Transverse colon (tissue), 4 donors: ENCODE data around the gene RPS23. TPM values are rescaled to one million over a fixed set of nuclear protein-coding genes. Genes with fewer than 3 reads are reported as not detected.

ENCODE experiments used
- DNase-seq: peaks from one replicate; pipeline ENCODE4 v3.0.0-alpha.2; 2019
- H3K27ac ChIP-seq, 4 donors: fragments of 200-600 bp; sonication (generic); 2 replicates each; pipeline ENCODE4 v1.5.1; 2016 to 2018; ENCODE audit warnings: inconsistent platforms in 4 of 4
- H3K27me3 ChIP-seq: fragments of 200-600 bp; sonication (generic); 2 replicates; pipeline ENCODE4 v1.5.1; 2017; ENCODE audit warnings: inconsistent platforms
- H3K36me3 ChIP-seq, 4 donors: fragments of 200-600 bp; sonication (generic); 2 replicates each; pipeline ENCODE4 v1.5.1; 2017 to 2019; ENCODE audit warnings: inconsistent platforms in 4 of 4
- H3K4me1 ChIP-seq, 4 donors: fragments of 200-600 bp; sonication (generic); 2 replicates each; pipeline ENCODE4 v1.5.1; 2017 to 2020; ENCODE audit warnings: inconsistent platforms in 4 of 4
- H3K4me3 ChIP-seq, 4 donors: fragments of 200-600 bp; sonication (generic); 1 replicate in 1 of 4; 2 replicates in 3 of 4; pipeline versions ENCODE4 v1.5.1 to v1.6.1; 2017 to 2019; ENCODE audit warnings: inconsistent platforms in 4 of 4
- H3K9me3 ChIP-seq, 2 donors: fragments of 200-600 bp; sonication (generic); 2 replicates each; pipeline ENCODE4 v1.5.1; 2017 to 2019; ENCODE audit warnings: inconsistent platforms in 2 of 2
- EP300 ChIP-seq: sonication (generic); formaldehyde crosslinking; IDR thresholded peaks from one replicate; pipeline ENCODE4 v1.6.1; 2017; ENCODE audit warnings: antibody characterized with exemption, low read depth
- POLR2A ChIP-seq: fragments of 450-650 bp; IDR thresholded peaks from one replicate; pipeline ENCODE4 v1.6.1; 2016; ENCODE audit warnings: antibody characterized with exemption, mild to moderate bottlenecking, moderate library complexity
- POLR2AphosphoS5 ChIP-seq, 3 donors: sonication (generic); formaldehyde crosslinking; IDR thresholded peaks; one replicate each; pipeline ENCODE4 v1.6.1; 2016; ENCODE audit warnings: antibody characterized with exemption in 3 of 3
- WGBS, 2 donors: methylation state at CpG; one replicate each; pipeline ENCODE4 v1.1.5; 2018; ENCODE audit warnings: low coverage in 1 of 2; 5-methylcytosine and 5-hydroxymethylcytosine counted together
- in situ Hi-C, 4 donors: fragments of 200-750 bp; cut with MboI; loops; one replicate each; pipeline versions ENCODE4 v1.15.0 to v1.15.1; 2017; ENCODE audit warnings: low sequenced_read_pairs in 3 of 4, low pct_ligation_motif_present in 1 of 4, low pct_unique_long_range_greater_than_20kb in 1 of 4
- intact Hi-C: fragments of 100-400 bp; cut with DNase I; formaldehyde crosslinking; loops from one replicate; pipeline ENCODE4 v1.15.1; 2023; ENCODE audit warnings: low total_unique reads
- total RNA-seq, 4 donors: library from RNA; depleted of rRNA; stranded (reverse); fragments of >200 nt; gene quantifications; one replicate each; pipeline ENCODE4 v1.1.0, GENCODE V29; 2016
- TF ChIP-seq, protein P1 (sequence below), 5 experiments: fragments of 200-600 bp in 3 of 5; fragments of 450-650 bp in 2 of 5; sonication (generic) in 3 of 5; IDR thresholded peaks; 1 replicate in 2 of 5; 2 replicates in 3 of 5; pipeline ENCODE4 v1.5.1; 2016 to 2017; ENCODE audit warnings: antibody characterized with exemption in 5 of 5, inconsistent platforms in 3 of 5, mild to moderate bottlenecking in 2 of 5, moderate library complexity in 1 of 5

RPS23 gene
- total RNA-seq, 4 donors from 2014 or later: 482 to 1,766 (median 1,102) TPM

DNA sequence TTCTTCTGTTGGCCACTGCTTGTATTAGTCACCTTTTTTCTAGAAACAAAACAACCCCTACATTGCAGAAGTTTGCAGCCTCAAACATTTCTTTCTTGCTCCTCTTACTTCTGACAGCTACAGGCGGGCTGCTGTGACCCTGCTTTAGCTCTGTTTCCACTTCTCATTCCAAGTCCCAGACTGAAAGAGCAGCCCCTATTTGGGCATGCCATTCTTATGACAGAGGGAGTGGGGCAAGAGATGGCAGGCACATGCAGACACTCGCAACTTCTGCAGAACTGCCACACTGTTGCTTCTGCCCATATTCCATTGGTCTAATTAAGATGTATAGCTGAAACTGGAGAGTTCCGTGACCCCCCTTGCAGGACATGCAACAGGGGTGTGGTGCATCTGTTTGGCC is 19.6 kb upstream of the RPS23 start:
- H3K4me1 ChIP-seq: no peaks in the 10 kb centered on the region
- H3K4me3 ChIP-seq: no peak overlapping the region
- 17 to 60% methylated on average over 1 to 3 of the region's 3 CpGs for WGBS, 2 donors
- no peak for DNase-seq
- H3K27ac ChIP-seq: no peak overlapping the region
- no peaks in the 10 kb centered on the region for H3K9me3 ChIP-seq
- H3K27me3 ChIP-seq: no peaks in the 10 kb centered on the region
- intact Hi-C loops: no loop called here
- TF ChIP-seq POLR2AphosphoS5 (IDR thresholded peaks at IDR 0.05): no peak
- TF ChIP-seq POLR2A: no peak
- H3K36me3 ChIP-seq: no peaks in the 10 kb centered on the region
- in situ Hi-C loops: no loop called here

DNA sequence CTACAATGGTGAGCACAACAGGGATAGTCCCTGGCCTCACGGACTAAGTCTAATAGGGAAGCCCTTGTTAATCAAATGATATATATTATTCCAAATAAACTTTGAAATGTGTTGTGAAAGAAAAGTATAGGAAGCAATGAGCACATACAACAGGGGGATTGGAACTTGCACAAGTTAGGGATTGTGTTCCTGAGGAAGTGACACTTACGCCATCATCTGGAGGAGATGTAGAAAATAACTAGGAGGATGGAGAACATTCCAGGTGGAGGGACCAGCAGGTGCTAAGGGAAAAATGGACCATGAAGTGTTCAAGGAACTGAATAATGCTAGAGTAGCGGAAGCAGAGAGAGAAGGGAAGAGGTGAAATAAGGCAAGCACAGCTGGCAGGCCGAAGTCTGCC is 18.8 kb upstream of the RPS23 start:
- H3K27ac ChIP-seq: no peak overlapping the region
- no peaks in the 10 kb centered on the region for H3K36me3 ChIP-seq
- intact Hi-C loops: no loop called here
- no peaks in the 10 kb centered on the region for H3K4me1 ChIP-seq
- H3K4me3 ChIP-seq: no peak overlapping the region
- no peak for DNase-seq
- H3K27me3 ChIP-seq: no peaks in the 10 kb centered on the region
- no peaks in the 10 kb centered on the region for H3K9me3 ChIP-seq
- WGBS, 2 donors: 83 to 89% methylated on average over 4 of the region's 4 CpGs
- in situ Hi-C loops: no loop called here
- TF ChIP-seq, protein P1, sequence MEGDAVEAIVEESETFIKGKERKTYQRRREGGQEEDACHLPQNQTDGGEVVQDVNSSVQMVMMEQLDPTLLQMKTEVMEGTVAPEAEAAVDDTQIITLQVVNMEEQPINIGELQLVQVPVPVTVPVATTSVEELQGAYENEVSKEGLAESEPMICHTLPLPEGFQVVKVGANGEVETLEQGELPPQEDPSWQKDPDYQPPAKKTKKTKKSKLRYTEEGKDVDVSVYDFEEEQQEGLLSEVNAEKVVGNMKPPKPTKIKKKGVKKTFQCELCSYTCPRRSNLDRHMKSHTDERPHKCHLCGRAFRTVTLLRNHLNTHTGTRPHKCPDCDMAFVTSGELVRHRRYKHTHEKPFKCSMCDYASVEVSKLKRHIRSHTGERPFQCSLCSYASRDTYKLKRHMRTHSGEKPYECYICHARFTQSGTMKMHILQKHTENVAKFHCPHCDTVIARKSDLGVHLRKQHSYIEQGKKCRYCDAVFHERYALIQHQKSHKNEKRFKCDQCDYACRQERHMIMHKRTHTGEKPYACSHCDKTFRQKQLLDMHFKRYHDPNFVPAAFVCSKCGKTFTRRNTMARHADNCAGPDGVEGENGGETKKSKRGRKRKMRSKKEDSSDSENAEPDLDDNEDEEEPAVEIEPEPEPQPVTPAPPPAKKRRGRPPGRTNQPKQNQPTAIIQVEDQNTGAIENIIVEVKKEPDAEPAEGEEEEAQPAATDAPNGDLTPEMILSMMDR (IDR thresholded peaks at IDR 0.05): no peak
- no peak for TF ChIP-seq EP300
- no peak for TF ChIP-seq POLR2AphosphoS5 (IDR thresholded peaks at IDR 0.05)
- no peak for TF ChIP-seq POLR2A

DNA sequence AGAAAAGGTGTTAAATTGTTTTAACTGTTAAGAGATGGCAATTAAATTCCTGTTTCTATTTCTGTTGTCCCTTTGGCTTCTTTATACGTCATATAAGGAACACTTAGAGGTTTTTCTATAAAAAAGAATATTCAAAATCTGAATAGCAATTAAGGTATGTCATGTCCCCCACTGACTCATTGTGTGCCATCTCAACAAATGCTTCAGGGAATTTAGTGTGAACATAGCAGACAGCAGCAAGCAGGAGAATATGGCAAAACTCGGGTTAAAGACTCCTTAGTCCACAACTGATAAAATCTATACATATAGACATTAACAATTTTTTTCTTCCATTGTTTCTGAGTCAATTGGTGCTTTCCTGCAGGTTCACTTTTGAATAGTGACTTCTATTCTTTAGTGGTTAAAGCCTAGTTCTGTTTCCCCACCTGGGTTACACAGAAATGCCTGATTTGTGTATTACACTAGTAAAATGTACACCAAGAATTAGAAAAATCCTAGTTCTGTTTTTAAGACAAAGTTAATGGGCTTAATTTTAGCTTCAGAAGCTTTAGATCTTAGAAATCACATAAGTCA is 17.9 kb upstream of the RPS23 start:
- no peaks in the 10 kb centered on the region for H3K4me1 ChIP-seq
- in situ Hi-C loops (no loop called here), intact Hi-C loops (no loop called here)
- no peak for DNase-seq
- no peaks in the 10 kb centered on the region for H3K9me3 ChIP-seq
- no peaks in the 10 kb centered on the region for H3K27me3 ChIP-seq
- 74 to 81% methylated on average over 2 of the region's 2 CpGs for WGBS, 2 donors
- TF ChIP-seq POLR2A (no peak), POLR2AphosphoS5 (IDR thresholded peaks at IDR 0.05) (no peak), EP300 (no peak)
- TF ChIP-seq, protein P1 (IDR thresholded peaks at IDR 0.05): no peak
- no peaks in the 10 kb centered on the region for H3K36me3 ChIP-seq
- no peak overlapping the region for H3K4me3 ChIP-seq
- no peak overlapping the region for H3K27ac ChIP-seq

DNA sequence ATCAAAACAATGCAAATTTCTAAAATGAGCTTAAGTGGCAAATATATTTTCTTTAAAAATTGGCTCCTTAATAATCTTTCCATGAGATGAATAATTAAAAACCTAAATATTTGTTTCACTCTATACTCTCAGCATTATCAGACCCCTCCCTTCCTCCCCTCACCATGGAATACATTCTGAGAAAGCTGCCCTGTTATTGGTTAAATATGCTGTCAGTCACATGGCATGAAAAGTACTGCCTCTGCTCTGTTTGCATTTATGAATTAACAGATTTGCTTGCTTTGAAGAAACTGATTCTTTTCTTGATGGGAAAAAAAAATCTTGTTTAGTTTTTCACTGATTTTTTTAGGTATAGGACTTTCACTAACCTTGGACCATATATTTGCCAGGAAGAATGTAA is 17.0 kb upstream of the RPS23 start:
- TF ChIP-seq POLR2AphosphoS5 (IDR thresholded peaks at IDR 0.05) (no peak), POLR2A (no peak), EP300 (no peak)
- TF ChIP-seq, protein P1 (IDR thresholded peaks at IDR 0.05): no peak
- no peaks in the 10 kb centered on the region for H3K36me3 ChIP-seq
- no peak overlapping the region for H3K4me3 ChIP-seq
- in situ Hi-C loops (no loop called here), intact Hi-C loops (no loop called here)
- no peak for DNase-seq
- no peaks in the 10 kb centered on the region for H3K27me3 ChIP-seq
- H3K27ac ChIP-seq: no peak overlapping the region
- H3K4me1 ChIP-seq: no peaks in the 10 kb centered on the region
- no peaks in the 10 kb centered on the region for H3K9me3 ChIP-seq

DNA sequence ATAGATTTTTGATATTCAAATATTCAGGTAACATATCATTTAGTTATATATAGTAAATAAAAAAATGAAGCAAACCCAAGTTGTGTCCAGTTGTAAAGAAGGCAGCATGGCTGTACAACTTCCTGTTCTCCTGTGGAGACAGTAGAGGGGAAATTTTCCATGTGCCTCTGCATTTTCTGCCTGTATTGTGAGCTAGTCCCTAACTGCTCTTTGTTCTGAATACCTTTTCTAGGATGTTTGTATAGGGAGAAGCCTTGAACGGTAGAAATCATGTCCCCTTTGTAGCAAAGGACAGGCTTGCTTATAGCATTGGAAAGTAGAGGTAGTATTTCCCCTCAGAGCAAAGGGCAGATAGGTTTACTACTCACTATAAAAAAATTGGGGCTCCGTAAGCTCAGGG is 13.3 kb upstream of the RPS23 start:
- H3K36me3 ChIP-seq: no peaks in the 10 kb centered on the region
- no peak overlapping the region for H3K27ac ChIP-seq
- no peaks in the 10 kb centered on the region for H3K27me3 ChIP-seq
- 54 to 80% methylated on average over 2 of the region's 2 CpGs for WGBS, 2 donors
- no peak for TF ChIP-seq EP300
- no peak for TF ChIP-seq POLR2AphosphoS5 (IDR thresholded peaks at IDR 0.05)
- no peak for TF ChIP-seq POLR2A
- TF ChIP-seq, protein P1 (IDR thresholded peaks at IDR 0.05): no peak
- in situ Hi-C loops (no loop called here), intact Hi-C loops (no loop called here)
- no peaks in the 10 kb centered on the region for H3K9me3 ChIP-seq
- no peaks in the 10 kb centered on the region for H3K4me1 ChIP-seq
- DNase-seq: no peak
- no peak overlapping the region for H3K4me3 ChIP-seq
